Kidney (tissue), 14 donors: ENCODE data around the gene PRRX2. TPM values are rescaled to one million over a fixed set of nuclear protein-coding genes. Genes with fewer than 3 reads are reported as not detected.

Experiments
- DNase-seq, 5 donors: peaks; one replicate each; pipeline ENCODE4 v3.0.0-alpha.2; 2013 to 2020
- FAIRE-seq: peaks from 2 replicates; lab custom pipeline; 2012; peaks lifted over from hg19 to GRCh38; lab: Jason Lieb, UNC
- H3K27ac ChIP-seq, 2 donors: one replicate each; pipeline ENCODE4 v1.7.0; 2013; ENCODE audit warnings: low read depth in 2 of 2, low read length in 2 of 2, inconsistent platforms in 1 of 2
- H3K27me3 ChIP-seq: one replicate; pipeline ENCODE4 v1.7.1; 2013; ENCODE audit warnings: low read length, inconsistent platforms; ENCODE audit not compliant: control insufficient read depth, insufficient read depth
- H3K36me3 ChIP-seq, 3 donors: one replicate each; pipeline versions ENCODE4 v1.7.0 to v1.7.1; 2013; ENCODE audit warnings: low read length in 3 of 3, control low read depth in 1 of 3, inconsistent platforms in 1 of 3; ENCODE audit not compliant: insufficient read depth in 3 of 3, control insufficient read depth in 2 of 3
- H3K4me1 ChIP-seq, 3 donors: one replicate each; pipeline versions ENCODE4 v1.7.0 to v1.7.1; 2013; ENCODE audit warnings: low read length in 3 of 3, inconsistent platforms in 1 of 3, low read depth in 1 of 3; ENCODE audit not compliant: control insufficient read depth in 2 of 3, insufficient read depth in 2 of 3
- H3K4me3 ChIP-seq, 3 donors: one replicate each; pipeline versions ENCODE4 v1.7.0 to v1.8.1; 2013; ENCODE audit warnings: low read length in 3 of 3, control low read depth in 1 of 3, inconsistent platforms in 1 of 3
- H3K9ac ChIP-seq, 3 donors: one replicate each; pipeline versions ENCODE4 v1.7.0 to v1.7.1; 2013; ENCODE audit warnings: low read length in 3 of 3, control low read depth in 1 of 3, inconsistent platforms in 1 of 3
- H3K9me3 ChIP-seq, 3 donors: one replicate each; pipeline versions ENCODE4 v1.7.0 to v1.7.1; 2013; ENCODE audit warnings: low read length in 3 of 3, control low read depth in 1 of 3, inconsistent platforms in 1 of 3; ENCODE audit not compliant: control insufficient read depth in 2 of 3, insufficient read depth in 1 of 3
- CTCF ChIP-seq: IDR thresholded peaks from 3 replicates; pipeline ENCODE4 v1.5.1; 2012; ENCODE audit warnings: mild to moderate bottlenecking, moderate library complexity, borderline replicate concordance; ENCODE audit not compliant: insufficient read depth; ENCODE audit errors: extremely low read depth
- intact Hi-C: fragments of 100-400 bp; cut with DNase I; formaldehyde crosslinking; loops from one replicate; pipeline ENCODE4 v1.11.1; 2022
- polyA plus RNA-seq: library from polyadenylated mRNA; stranded (reverse); fragments of 350-450 nt; fragmentation: Illumina TruSeq; extraction: RNeasy Lipid Tissue Mini Kit (QIAGEN cat#74804); gene quantifications from one replicate; pipeline ENCODE4 v1.2.3, GENCODE V29; 2014; ENCODE audit warnings: low read depth, low replicate concordance; ENCODE audit not compliant: insufficient read depth
- total RNA-seq: library from RNA; stranded (reverse); fragmentation: NEBNext Ultra II Directional; extraction: Animal tissue kit (Norgen Biotek cat#: 25700); gene quantifications from one replicate; pipeline ENCODE4 v1.2.1, GENCODE V29; 2021
- donor health status: control.
- donor health status: control.
- donor health status: control.
- donor health status: control.
- donor health status: control.
- donor health status: DM: yes; HTN: yes; CAD: no.
- donor health status: Normal renal cell carcinoma (clear cell type).

Gene PRRX2
- total and polyA plus RNA-seq, 2 donors from 2014 or later = 1.8 to 2.3 TPM

GRCh38 chr9:129731477-129732085, 66.1 kb downstream of the PRRX2 start:
- Histone ChIP-seq H3K4me3 (no peak overlapping the region), H3K4me1 (no peaks in the 10 kb centered on the region), H3K9ac (no peak overlapping the region), H3K9me3 (no peaks in the 10 kb centered on the region), H3K27ac (no peak overlapping the region), H3K36me3 (no peaks in the 10 kb centered on the region), H3K27me3 (no peaks in the 10 kb centered on the region)
- DNase-seq (no peak), FAIRE-seq (no peak)
- TF ChIP-seq CTCF = no peak
- intact Hi-C loops = no loop called here

- FAIRE-seq = no peak
- intact Hi-C loops = no loop called here
Observed at GRCh38 chr9:129732100-129732499, 66.7 kb downstream of the PRRX2 start.

DNA sequence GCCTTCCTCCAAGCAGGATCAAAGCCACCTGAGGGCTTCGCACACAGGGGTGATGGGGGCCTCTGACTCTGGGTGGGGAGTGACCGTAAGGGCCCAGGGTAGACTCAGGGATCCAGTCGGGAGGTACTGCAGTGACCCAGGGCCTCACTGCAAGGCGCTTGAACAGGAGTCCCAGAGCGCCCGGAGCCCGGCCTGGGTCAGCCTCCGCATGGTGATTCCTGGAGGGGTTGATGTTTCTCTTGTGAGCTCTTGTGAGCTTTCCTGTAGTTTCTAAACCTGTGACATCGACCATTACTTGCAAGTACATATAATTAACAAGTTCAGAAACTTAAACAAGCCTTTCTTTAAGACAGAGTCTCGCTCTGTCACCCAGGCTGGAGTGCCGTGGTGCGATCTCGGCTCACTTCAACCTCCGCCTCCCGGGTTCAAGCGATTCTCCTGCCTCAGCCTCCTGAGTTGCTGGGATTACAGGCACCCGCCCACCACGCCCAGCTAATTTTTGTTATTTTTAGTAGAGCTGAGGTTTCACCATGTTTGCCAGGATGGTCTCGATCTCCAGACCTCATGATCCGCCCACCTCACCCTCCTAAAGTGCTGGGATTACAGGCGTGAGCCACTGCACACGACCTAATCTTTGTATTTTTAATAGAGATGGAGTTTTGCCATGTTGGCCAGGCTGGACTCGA, 67.6 kb downstream of the PRRX2 start:
- DNase-seq (no peak), FAIRE-seq (no peak)
- intact Hi-C loops = no loop called here
- Histone ChIP-seq H3K4me1 (peaks cover 0 to 2% (median 0%) of the 10 kb centered on the region in 3 donors), H3K9me3 (no peaks in the 10 kb centered on the region), H3K4me3 (no peak overlapping the region), H3K36me3 (no peaks in the 10 kb centered on the region), H3K9ac (no peak overlapping the region), H3K27ac (no peak overlapping the region), H3K27me3 (no peaks in the 10 kb centered on the region)
- no peak for TF ChIP-seq CTCF

More at GRCh38 chr9:129732100-129732499, 66.7 kb downstream of the PRRX2 start:
- H3K4me3 ChIP-seq = no peak overlapping the region
- no peaks in the 10 kb centered on the region for H3K36me3 ChIP-seq
- no peaks in the 10 kb centered on the region for H3K9me3 ChIP-seq
- no peak overlapping the region for H3K27ac ChIP-seq
- DNase-seq = no peak
- no peak for TF ChIP-seq CTCF
- H3K4me1 ChIP-seq = no peaks in the 10 kb centered on the region
- H3K27me3 ChIP-seq = no peaks in the 10 kb centered on the region
- no peak overlapping the region for H3K9ac ChIP-seq
